Thyroid gland (tissue), 4 donors: ENCODE data around the gene ASB10. TPM values are rescaled to one million over a fixed set of nuclear protein-coding genes. Genes with fewer than 3 reads are reported as not detected.
A peak's percentile ranks its signal among the peaks of the same experiment; 100 is the strongest.

Experiments used
- DNase-seq, 2 donors: peaks; one replicate each; pipeline ENCODE4 v3.0.0-alpha.2; 2019
- H3K27ac ChIP-seq, 3 donors: fragments of 200-600 bp; sonication (generic); 1 replicate in 2 of 3; 2 replicates in 1 of 3; pipeline ENCODE4 v1.5.1; 2016 to 2019; ENCODE audit warnings: mild to moderate bottlenecking in 1 of 3, moderate library complexity in 1 of 3
- H3K27me3 ChIP-seq: fragments of 200-600 bp; sonication (generic); one replicate; pipeline ENCODE4 v1.5.1; 2019
- H3K36me3 ChIP-seq, 2 donors: fragments of 200-600 bp; sonication (generic); one replicate each; pipeline ENCODE4 v1.5.1; 2016 to 2019
- H3K4me1 ChIP-seq, 2 donors: fragments of 200-600 bp; sonication (generic); one replicate each; pipeline ENCODE4 v1.5.1; 2017 to 2019
- H3K4me3 ChIP-seq, 3 donors: fragments of 200-600 bp; sonication (generic); replicated peaks in 1 of 3; 1 replicate in 2 of 3; 2 replicates in 1 of 3; pipeline ENCODE4 v1.5.1; 2016; ENCODE audit warnings: mild to moderate bottlenecking in 1 of 3
- H3K9me3 ChIP-seq: fragments of 200-600 bp; sonication (generic); one replicate; pipeline ENCODE4 v1.5.1; 2017
- POLR2A ChIP-seq, 2 donors: fragments of 450-650 bp; IDR thresholded peaks; one replicate each; pipeline ENCODE4 v1.6.1; 2017; ENCODE audit warnings: antibody characterized with exemption in 2 of 2, mild to moderate bottlenecking in 2 of 2, moderate library complexity in 1 of 2
- WGBS, 2 donors: methylation state at CpG; one replicate each; pipeline ENCODE4 v1.1.5; 2017; 5-methylcytosine and 5-hydroxymethylcytosine counted together
- intact Hi-C: fragments of 100-400 bp; cut with DNase I; formaldehyde crosslinking; loops from one replicate; pipeline ENCODE4 v1.15.1; 2023
- total RNA-seq, 4 donors: library from RNA; depleted of rRNA; stranded (reverse); fragments of >200 nt; gene quantifications; one replicate each; pipeline ENCODE4 v1.2.3, GENCODE V29; 2016
- TF ChIP-seq, protein P1 (sequence below), 6 experiments: fragments of 200-600 bp in 3 of 6; fragments of 450-650 bp in 3 of 6; sonication (generic) in 3 of 6; IDR thresholded peaks; one replicate each; pipeline ENCODE4 v1.5.1; 2016 to 2019; ENCODE audit warnings: antibody characterized with exemption in 6 of 6, mild to moderate bottlenecking in 2 of 6, inconsistent platforms in 1 of 6, moderate library complexity in 1 of 6

ASB10 gene
- total RNA-seq, 4 donors from 2014 or later = not detected

- WGBS, 2 donors = 33 to 53% methylated on average over 11 to 12 of the region's 58 CpGs
Measured at GRCh38 chr7:151125846-151126481, 61.1 kb downstream of the ASB10 start.

More at GRCh38 chr7:151125846-151126481, 61.1 kb downstream of the ASB10 start:
- no peak overlapping the region for H3K27ac ChIP-seq
- peaks cover 31 to 54% of the 10 kb centered on the region in 2 donors for H3K36me3 ChIP-seq
- H3K9me3 ChIP-seq = no peaks in the 10 kb centered on the region
- H3K27me3 ChIP-seq = no peaks in the 10 kb centered on the region
- TF ChIP-seq, protein P1, sequence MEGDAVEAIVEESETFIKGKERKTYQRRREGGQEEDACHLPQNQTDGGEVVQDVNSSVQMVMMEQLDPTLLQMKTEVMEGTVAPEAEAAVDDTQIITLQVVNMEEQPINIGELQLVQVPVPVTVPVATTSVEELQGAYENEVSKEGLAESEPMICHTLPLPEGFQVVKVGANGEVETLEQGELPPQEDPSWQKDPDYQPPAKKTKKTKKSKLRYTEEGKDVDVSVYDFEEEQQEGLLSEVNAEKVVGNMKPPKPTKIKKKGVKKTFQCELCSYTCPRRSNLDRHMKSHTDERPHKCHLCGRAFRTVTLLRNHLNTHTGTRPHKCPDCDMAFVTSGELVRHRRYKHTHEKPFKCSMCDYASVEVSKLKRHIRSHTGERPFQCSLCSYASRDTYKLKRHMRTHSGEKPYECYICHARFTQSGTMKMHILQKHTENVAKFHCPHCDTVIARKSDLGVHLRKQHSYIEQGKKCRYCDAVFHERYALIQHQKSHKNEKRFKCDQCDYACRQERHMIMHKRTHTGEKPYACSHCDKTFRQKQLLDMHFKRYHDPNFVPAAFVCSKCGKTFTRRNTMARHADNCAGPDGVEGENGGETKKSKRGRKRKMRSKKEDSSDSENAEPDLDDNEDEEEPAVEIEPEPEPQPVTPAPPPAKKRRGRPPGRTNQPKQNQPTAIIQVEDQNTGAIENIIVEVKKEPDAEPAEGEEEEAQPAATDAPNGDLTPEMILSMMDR (IDR thresholded peaks at IDR 0.05) = no peak
- TF ChIP-seq POLR2A (IDR thresholded peaks at IDR 0.05) = no peak
- intact Hi-C loops = no loop called here
- DNase-seq = no peak
- H3K4me1 ChIP-seq = peaks cover 16% of the 10 kb centered on the region in 2 donors
- peak overlapping the region in 2 of 3 donors; percentile 9 to 10 for H3K4me3 ChIP-seq

Other genes with a start within 250 kb of the ASB10 start
- under 1 TPM; 0.33 to 0.93 (median 0.63) TPM for gene KCNH2, start 208.9 kb downstream of the ASB10 start, total RNA-seq
- gene NOS3, start 196.2 kb downstream of the ASB10 start, total RNA-seq = 1 to 10 TPM; 5.2 to 8.1 (median 6.3) TPM
- under 1 TPM in 1 of 4 donors, not detected in 3; 0.27 TPM for gene ATG9B, start 162.8 kb downstream of the ASB10 start, total RNA-seq
- gene ABCB8, start 158.8 kb downstream of the ASB10 start, total RNA-seq = 10 to 100 TPM; 39.0 to 74.2 (median 60.9) TPM
- 1 to 10 TPM in 3 of 4 donors, not detected in 1; 1.2 to 2.6 (median 1.5) TPM for gene ASIC3, start 138.7 kb downstream of the ASB10 start, total RNA-seq
- 10 to 100 TPM in 2 of 4 donors, 1 to 10 TPM in 2; 5.3 to 17.4 (median 9.6) TPM for gene CDK5, start 129.4 kb downstream of the ASB10 start, total RNA-seq
- 100 to 1,000 TPM in 1 of 4 donors, 10 to 100 TPM in 3; 48.5 to 109 (median 69.0) TPM for gene SLC4A2, start 127.7 kb downstream of the ASB10 start, total RNA-seq
- gene FASTK, start 106.4 kb downstream of the ASB10 start, total RNA-seq = 100 to 1,000 TPM in 1 of 4 donors, 10 to 100 TPM in 3; 71.8 to 114 (median 78.8) TPM
- gene TMUB1, start 103.8 kb downstream of the ASB10 start, total RNA-seq = 10 to 100 TPM; 33.7 to 78.7 (median 44.2) TPM
- 10 to 100 TPM; 49.0 to 75.2 (median 66.2) TPM for gene AGAP3, start 100.8 kb downstream of the ASB10 start, total RNA-seq
- gene GBX1, start 19.6 kb downstream of the ASB10 start, total RNA-seq = not detected
- not detected for gene H2BK1, start 23.2 kb upstream of the ASB10 start, total RNA-seq
- 10 to 100 TPM; 23.8 to 39.4 (median 34.1) TPM for gene ABCF2, start 40.0 kb upstream of the ASB10 start, total RNA-seq
- gene CHPF2, start 45.2 kb upstream of the ASB10 start, total RNA-seq = 10 to 100 TPM; 33.9 to 82.4 (median 58.7) TPM
- 10 to 100 TPM; 42.2 to 56.7 (median 47.2) TPM for gene SMARCD3, start 61.4 kb upstream of the ASB10 start, total RNA-seq
- 10 to 100 TPM; 56.9 to 75.5 (median 71.4) TPM for gene NUB1, start 154.6 kb upstream of the ASB10 start, total RNA-seq
- 100 to 1,000 TPM in 3 of 4 donors, 10 to 100 TPM in 1; 99.5 to 203 (median 142) TPM for gene WDR86, start 222.8 kb upstream of the ASB10 start, total RNA-seq